Measurements from ENCODE around the gene CTDSP2. TPM values are rescaled to one million over a fixed set of nuclear protein-coding genes. Genes with fewer than 3 reads are reported as not detected.

The CTDSP2 gene
- total and polyA plus RNA-seq, 10 of the 15 experiments (the other 5 are each of a cell fraction or from before 2014, with no cell fraction given): 17.3 to 98.2 (median 54.1) TPM

- POLR2A ChIA-PET: interaction anchor here (0.9 to 1.5 kb wide), 2 partner anchors 27 to 115 kb away, joined by 3 read pairs; no protein-coding TSS in a partner anchor
- Histone ChIP-seq H3K9ac (ENCODE audit: control insufficient read depth, insufficient read depth, low read length) (no peak overlapping the region), H3K4me3 (no peak overlapping the region)
Measured at GRCh38 chr12:57783861-57784260, 62.7 kb downstream of the CTDSP2 start.

More at GRCh38 chr12:57783861-57784260, 62.7 kb downstream of the CTDSP2 start:
- Histone ChIP-seq H3K79me2 (ENCODE audit: control insufficient read depth, insufficient read depth, low read length) (peaks cover 15% of the 10 kb centered on the region), H3K27me3 (replicated peaks in 1 of 2; ENCODE audit: control insufficient read depth in 2 of 2, insufficient read depth in 2 of 2, low read length in 1 of 2) (no peaks in the 10 kb centered on the region), H3K27ac (ENCODE audit: control insufficient read depth, insufficient read depth) (no peak overlapping the region), H3K4me1 (ENCODE audit: control insufficient read depth, insufficient read depth, low read length) (peaks cover 8% of the 10 kb centered on the region; the same call in 1 of the 2 replicates), H3K9me3 (replicated peaks; ENCODE audit: control insufficient read depth, insufficient read depth, low read length) (no peaks in the 10 kb centered on the region), H4K20me1 (ENCODE audit: control insufficient read depth, insufficient read depth) (no peaks in the 10 kb centered on the region), H3K36me3 (ENCODE audit: control insufficient read depth in 2 of 2, insufficient read depth in 2 of 2, low read length in 1 of 2) (peaks cover 0 to 14% of the 10 kb centered on the region in 2 experiments), H3K4me2 (ENCODE audit: control insufficient read depth, insufficient read depth) (peak overlapping the region; percentile 89), H2AFZ (ENCODE audit: control insufficient read depth, low read depth, low read length) (no peak overlapping the region)
- ATAC-seq (no peak), DNase-seq (ENCODE audit: low read depth, low spot score) (no peak), FAIRE-seq (no peak)
- BruUV-seq (replicated peaks): TSS peak; percentile 72
- intact Hi-C loops (cut with micrococcal nuclease; ENCODE audit: unreplicated experiment) (no loop called here), in situ Hi-C loops (cut with MboI) (no loop called here)
- RAD21 ChIA-PET (ENCODE audit: unreplicated experiment): interaction anchor here (1.0 to 1.4 kb wide), 3 partner anchors 27 to 122 kb away, joined by 3 to 5 read pairs (median 3); no protein-coding TSS in a partner anchor
- CTCF ChIA-PET: interaction anchor here (0.6 to 2.7 kb wide), 13 partner anchors 8 to 174 kb away, joined by 3 to 12 read pairs (median 5); no protein-coding TSS in a partner anchor
- TF ChIP-seq JUND (IDR thresholded peaks at IDR 0.05; ENCODE audit: low read depth, low read length) (no peak), FOXM1 (IDR thresholded peaks at IDR 0.05; ENCODE audit: low read depth, low read length) (no peak), BCL3 (IDR thresholded peaks at IDR 0.05; ENCODE audit: borderline replicate concordance, insufficient read depth, low read depth, low read length, poor library complexity, severe bottlenecking) (no peak), CBX5 (IDR thresholded peaks at IDR 0.05; ENCODE audit: low read depth) (no peak)
- SMC1A ChIA-PET (ENCODE audit: uncharacterized antibody, unreplicated experiment): interaction anchor here (0.7 to 2.0 kb wide), 5 partner anchors 9 to 115 kb away, joined by 3 to 6 read pairs (median 3); no protein-coding TSS in a partner anchor
- 86% methylated on average over 11 of the region's 11 CpGs for WGBS (ENCODE audit: insufficient coverage, insufficient replicate concordance, low lambda C conversion rate, missing lambda C conversion rate)
